HG02763 (cell line): Measurements from ENCODE around the gene CLASRP.

Source experiments
- ATAC-seq: cut with Tn5 transposase; IDR thresholded peaks from one replicate; pipeline ENCODE4 v1.9.1; 2021; ENCODE audit warnings: mild to moderate bottlenecking, moderate library complexity; ENCODE audit not compliant: unreplicated experiment

The CLASRP gene

DNA sequence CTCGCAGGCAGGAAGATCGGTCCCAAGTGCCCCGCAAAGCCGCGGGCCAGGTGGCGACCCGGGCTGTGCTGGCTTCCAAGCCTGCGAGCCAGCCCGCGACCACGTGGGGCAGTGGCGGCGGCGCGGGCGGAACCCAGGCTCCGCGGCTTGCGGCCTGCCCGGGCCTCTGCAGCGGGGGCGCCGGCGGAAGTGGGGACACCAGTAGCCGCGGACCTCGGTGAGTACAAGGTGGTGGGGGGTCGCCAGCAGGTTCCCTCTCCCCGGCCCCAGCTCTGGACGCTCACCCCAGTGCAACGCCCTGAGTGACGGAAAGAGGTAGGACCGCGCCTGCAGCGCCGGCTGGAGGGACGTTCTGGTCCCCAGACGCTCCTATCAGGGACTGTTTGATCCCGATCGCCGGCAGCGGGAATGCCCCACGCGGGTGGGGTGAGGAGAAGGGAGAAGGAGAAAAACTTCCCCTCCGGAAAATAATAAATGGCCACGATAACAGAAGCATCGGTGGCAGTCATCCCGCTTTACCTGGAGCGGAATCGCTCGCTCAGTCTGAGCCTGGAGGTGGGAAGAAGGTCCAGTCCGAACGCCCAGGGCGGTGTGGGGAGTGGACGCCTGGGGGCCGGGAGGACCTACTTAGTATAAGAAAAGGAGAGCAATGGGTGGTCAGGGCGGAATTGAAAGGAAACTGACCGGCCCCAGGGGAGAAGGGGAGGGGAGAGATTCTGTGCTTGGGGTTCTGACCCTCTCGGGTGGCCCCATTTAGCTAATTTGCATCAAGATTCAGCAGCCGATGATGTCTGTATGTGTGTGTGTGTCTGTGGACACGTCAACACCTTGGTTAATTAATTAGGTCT is 40.4 kb downstream of the CLASRP start, which contains the start of gene GEMIN7:
Gene GEMIN7 (plus strand): TSS at position 198 of the 848 bp plus-strand sequence. CDS start 10,855 bp downstream, outside the sequence.
- ATAC-seq: peak; percentile 39

DNA sequence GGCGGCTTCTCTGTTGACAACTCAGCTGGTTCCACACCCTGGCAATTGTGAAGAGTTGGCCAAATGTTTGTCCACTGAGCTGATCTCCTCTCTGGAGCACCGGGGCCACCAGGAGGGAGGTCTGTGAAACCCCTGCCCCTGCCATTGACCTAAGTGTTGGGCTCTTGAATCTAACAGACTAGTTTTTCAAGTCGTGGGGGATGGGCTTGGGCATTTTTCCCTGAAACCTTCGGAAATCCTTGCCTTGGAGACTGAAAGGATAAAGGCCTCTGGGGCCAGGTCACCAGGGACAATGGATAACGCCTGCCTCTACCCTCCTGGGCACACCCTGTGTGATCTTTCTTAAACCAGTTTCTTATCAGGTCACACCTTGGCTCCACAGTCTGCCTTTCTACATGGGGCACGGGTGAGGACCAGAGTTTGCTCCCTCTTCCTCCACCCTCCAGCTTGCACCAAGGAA is 41.1 kb downstream of the CLASRP start:
- ATAC-seq: no peak

DNA sequence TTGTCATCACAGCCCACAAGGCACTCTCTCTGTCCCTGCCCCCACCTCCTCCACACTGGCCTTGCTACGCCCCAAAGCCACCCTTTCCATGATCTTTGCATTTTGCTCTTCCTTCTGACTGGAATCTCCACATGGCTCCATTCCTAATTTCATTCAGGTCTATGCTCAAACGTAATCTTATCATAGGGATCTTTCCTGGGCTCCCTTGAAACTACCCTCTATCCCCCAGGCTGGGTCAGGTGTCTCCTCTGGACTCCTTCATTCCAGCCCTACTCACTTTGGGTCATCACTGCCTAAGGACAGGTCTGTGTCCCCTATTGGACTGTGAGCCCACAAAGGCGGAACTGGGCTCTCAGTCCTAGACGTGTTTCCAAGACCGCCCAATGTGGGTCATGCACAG is 43.3 kb downstream of the CLASRP start:
- no peak for ATAC-seq

DNA sequence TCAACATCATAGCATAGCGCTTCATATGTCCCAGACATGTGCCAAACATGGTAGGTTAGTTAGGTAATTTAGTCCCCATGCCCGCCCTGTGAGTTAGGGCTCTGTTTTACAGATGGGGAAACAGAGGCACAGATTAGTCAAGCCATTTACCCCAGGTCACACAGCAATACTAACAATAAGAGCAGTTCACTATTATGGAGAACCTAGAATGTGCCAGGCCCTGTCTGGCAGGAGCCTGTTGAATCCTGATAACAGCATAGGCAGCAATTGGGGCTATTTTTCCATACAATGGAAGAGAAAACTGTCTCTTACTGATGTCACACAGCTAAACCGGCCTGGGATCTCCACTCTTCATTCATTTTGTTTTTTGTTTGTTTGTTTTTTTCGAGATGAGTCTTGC is 47.6 kb downstream of the CLASRP start:
- ATAC-seq: no peak

DNA sequence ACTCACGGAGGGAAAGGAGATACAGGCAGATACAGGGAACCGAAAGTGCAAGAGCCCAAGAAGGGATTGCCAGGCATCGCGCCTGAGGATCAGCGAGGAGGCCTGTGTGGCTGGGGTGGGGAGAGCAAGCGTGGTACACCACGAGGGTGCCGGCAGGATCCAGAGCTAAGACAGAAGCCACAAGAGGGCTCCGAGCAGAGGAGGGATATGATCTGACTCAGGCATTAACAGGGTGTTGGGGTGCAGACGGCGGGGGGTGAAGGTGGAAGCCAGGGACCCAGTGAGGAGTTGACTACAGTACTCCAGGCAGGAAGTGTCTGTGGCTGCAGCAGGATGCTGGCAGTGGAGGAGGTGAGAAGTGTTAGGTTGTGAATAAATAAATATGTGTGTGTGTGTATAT is 48.7 kb downstream of the CLASRP start:
- ATAC-seq: no peak

DNA sequence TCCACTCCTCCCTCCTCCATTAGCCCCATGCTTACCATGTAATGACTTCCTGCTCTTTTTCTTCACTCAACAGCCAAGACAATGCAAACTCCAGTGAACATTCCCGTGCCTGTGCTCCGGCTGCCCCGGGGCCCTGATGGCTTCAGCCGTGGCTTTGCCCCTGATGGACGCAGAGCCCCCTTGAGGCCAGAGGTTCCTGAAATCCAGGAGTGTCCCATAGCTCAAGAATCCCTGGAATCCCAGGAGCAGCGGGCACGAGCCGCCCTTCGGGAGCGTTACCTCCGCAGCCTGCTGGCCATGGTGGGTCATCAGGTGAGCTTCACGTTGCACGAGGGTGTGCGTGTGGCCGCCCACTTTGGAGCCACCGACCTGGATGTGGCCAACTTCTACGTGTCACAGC is 51.2 kb downstream of the CLASRP start:
- ATAC-seq: no peak

DNA sequence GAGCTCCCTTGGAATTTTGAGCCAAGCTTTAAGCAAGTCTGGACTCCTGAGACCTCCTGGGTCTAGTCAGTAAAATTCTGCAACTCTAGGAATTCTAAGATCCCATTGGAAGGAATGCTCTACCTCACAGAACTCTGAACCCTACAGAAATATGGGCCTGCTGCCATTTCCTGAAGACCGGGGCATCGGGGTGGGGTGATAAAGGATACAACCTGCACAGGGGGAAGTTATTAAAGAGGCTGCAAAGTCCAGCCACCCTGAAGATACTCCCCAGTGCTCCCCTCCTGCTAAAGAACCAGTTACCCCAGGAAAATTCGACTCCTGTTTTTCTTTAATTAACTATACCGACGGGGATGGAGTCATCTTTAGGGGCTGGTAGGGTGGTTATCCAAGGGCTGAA is 51.8 kb downstream of the CLASRP start:
- no peak for ATAC-seq

DNA sequence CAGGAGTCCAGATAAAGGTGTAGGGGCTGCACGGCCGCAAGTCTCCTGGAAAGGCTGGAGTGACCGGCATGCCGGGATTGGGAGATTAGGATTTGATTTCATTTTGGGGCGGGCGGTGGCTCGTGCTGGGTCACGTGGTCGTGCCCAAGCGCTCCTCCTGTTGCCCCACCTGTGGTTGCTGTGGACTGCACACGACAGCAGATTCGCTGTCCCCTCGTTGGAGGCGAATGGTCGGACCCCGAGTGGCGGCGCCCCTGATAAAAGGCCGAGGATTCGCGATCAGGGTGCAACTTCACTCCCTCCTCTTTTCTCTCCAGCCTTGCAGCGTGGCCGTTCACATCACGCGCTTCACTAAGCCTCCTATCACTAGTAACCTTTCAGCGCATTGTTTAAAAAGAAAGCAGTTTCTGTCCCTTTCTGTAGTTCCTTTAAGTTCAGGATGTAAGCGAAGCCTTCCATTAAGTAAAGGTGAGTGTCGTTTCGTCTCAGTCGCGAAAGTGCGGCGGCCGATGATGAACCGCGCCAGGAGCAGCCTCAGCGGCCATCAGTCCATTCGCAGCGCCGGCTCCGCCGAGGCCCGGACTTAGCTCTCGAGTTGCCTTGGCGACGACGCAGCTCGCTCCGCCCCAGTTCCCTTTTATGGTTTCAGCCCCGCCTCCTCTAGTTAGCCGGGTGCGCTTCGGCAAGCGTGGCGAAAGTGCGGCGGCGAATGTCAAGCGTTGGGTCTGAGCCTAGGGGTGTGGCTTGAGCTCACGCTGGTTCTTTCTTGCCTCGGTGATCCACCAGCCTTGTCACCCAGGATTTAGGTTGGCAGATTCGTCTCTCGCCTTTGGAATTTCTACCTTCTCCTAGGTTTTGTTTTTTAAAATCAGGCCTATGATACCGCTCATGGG is 52.4 kb downstream of the CLASRP start:
- peak; percentile 62 for ATAC-seq

DNA sequence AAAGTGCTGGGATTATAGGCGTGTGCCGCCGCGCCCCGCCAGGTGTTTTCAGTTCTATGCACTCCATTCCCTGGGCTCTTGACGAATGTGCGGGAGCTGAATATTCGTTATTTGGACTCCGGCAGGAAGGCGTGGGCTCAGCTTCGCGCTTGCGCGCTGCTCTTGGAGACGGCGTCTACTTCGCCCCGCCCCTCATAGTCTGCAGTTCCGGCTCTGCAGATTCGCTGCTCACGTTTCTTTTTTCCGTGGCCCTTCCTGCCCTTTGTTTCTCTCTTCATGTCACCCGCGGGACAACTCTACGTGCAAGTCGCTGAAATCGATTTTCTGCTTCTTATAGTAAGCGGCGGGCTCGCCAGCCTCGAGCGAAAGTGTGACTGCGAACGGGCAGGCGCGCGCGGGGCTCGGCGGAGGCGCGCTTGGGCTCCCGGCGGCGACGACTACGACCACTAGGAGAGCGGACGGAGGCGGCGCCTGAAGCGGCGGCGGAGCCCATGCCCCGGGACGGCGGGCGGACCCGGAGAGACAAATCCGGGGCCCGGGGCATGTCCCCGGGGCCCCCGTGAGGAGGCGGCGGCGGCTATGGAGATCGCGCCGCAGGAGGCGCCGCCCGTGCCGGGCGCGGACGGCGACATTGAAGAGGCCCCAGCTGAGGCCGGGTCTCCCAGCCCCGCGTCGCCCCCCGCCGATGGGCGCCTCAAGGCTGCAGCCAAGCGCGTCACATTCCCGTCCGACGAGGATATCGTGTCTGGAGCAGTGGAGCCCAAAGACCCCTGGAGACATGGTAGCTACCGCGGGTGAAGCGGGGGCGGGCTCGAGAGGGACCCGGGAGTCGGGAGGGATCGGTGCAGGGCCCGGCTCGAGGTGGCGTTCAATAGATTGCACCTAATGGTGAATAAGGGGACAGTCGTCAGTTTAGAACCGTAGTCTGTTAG is 54.2 kb downstream of the CLASRP start, which contains the start of gene PPP1R37:
Gene PPP1R37 (plus strand): TSS at position 433 of the 932 bp plus-strand sequence. CDS start 147 bp downstream, at position 580.
- ATAC-seq: peak; percentile 57

DNA sequence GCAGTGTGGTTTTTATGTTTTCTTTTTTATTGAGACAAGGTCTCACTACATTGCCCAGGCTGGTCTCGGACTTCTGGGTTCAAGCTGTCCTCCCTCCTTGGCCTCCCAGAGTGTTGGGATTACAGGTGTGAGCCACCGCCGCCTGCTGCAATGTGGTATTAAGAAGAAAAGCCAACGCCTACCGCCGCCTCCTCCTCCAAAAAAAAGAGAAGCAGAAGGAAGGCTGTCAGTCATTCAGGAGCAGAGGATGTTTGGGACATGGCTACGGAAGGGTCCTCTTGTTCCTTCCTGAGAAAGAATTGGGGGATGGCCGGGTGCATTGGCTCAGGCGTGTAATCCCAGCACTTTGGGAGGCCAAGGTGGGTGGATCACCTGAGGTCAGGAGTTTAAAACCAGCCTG is 55.3 kb downstream of the CLASRP start:
- ATAC-seq: no peak

DNA sequence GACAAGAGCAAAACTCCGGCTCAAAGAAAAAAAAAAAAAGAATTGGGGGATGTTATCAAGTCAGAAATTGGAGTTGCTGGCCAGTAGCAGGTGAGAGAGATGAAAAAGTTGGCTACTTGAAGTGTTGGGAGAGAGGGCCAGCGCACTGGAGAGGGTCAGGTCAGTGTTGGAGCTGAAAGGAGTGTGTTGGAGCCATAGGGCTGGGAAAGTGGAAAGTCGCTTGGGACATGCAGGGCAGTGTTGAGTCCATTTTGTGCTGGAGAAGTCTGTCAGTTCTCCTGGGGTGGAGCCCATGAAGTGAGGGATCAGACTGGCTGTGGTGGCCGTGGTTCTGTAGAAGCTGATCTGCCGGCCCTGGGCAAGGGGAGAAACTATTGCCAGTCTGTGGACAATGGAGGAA is 55.9 kb downstream of the CLASRP start:
- no peak for ATAC-seq

DNA sequence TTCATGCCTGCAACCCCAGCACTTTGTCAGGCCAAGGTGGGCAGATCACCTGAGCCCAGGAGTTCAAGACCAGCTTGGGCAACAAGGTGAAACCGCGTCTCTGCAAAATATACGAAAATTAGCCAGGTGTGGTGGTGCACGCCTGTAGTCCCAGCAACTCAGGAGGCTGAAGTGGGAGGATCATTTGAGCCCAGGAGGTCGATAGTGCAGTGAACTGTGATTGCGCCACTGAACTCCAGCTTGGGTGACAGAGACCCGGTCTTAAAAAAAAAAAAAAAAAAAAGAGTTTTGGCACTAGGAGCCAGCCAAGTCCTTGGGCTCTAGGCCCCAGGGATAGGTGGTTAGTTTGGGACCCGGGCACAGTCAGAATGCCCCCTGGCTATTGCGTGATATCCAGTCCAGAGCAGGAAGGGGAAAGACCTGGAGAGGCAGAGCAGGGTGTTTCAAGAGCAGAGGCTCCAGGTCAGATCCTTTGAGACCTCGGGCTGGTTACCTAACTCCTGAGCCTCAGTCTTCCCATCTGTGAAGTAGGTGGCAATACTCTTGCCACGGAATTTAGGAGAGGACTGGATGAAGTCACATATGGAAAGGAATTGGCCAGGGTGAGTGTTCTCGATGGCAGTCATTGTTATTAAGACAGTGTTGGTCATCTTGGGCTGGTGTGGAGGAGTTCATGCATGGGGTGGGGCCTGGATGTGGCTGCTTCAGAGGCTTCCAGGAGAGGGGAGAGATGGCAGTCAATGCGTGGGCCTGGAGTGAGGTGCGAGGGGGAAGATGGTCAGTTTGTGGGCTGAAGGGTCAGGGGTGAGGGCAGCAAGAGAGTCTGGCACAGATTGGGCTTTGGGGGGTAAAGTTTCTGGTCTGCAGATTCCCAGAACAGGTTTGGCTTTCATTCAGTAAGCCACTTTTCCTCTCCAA is 56.9 kb downstream of the CLASRP start:
- no peak for ATAC-seq

DNA sequence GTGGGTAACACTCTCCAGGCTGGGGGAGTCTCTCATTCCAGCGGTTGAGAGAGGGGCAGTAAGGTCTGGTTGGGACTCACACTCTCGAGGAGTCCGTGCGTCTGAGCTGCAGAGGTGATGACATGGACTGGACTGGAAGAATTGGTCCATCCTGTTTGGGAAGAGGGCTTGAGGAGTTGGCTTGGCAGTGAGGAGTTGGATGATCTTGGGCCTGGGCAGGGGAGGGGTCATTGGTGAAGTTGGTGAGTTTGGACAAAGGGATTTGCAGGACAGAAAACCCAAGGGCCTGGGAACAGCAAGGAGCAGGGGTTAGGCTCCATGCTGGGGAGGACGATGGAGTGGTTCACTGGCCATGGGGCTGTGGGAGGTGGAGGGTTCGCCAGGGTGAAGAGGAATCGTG is 57.9 kb downstream of the CLASRP start:
- ATAC-seq: no peak

DNA sequence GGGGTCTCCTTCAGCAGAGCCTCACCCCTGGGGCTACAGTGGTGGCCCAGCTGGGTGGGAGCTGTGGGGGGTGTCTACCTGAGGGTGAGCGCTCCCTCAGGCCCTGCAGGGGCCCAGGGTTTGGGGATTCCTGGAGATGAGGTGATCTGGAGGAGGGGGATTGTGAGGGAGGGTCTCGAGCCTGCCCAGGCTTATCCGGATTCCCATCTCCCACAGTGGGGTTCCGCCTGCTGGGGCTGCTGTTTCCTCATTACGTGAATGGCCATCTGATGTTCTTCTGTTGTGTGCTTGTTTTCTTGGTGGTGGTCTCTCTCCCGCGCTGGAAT is 58.6 kb downstream of the CLASRP start:
- ATAC-seq: no peak

DNA sequence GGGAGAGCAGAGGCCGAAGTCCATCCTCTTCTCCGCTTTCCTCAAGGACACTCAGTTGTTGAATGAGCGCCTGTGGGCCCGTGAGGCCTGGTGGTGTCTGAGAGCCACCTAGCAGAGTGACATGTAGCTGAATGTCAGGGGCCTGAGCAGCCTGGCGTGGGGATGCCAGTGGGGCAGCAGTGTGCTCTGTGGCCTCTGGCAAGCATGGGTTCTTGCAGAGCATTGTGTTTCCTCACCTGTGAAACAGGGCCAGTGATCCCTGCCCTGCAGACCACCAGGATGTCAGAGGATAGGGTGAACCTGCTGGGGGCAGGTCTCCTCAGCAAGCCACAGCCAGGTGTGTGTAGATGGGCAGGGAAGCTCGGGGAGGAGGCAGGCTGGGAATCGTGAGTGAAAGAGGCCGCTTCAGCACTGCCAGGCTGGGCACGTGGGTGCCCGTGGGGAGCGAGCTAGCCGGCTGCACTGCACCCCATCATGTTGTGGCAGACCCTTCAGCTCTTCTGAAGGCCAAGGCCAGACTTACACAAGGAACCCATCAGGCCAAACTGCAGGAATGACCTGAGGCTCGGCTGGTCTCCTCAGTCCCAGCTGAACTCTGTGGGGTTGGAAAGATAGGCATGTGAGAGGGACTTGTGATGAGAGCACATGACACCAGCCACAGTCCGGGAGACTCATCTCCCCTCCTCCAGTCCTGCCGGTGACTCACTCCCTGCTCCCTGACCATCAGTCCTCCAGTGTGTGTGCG is 59.1 kb downstream of the CLASRP start:
- ATAC-seq: no peak

DNA sequence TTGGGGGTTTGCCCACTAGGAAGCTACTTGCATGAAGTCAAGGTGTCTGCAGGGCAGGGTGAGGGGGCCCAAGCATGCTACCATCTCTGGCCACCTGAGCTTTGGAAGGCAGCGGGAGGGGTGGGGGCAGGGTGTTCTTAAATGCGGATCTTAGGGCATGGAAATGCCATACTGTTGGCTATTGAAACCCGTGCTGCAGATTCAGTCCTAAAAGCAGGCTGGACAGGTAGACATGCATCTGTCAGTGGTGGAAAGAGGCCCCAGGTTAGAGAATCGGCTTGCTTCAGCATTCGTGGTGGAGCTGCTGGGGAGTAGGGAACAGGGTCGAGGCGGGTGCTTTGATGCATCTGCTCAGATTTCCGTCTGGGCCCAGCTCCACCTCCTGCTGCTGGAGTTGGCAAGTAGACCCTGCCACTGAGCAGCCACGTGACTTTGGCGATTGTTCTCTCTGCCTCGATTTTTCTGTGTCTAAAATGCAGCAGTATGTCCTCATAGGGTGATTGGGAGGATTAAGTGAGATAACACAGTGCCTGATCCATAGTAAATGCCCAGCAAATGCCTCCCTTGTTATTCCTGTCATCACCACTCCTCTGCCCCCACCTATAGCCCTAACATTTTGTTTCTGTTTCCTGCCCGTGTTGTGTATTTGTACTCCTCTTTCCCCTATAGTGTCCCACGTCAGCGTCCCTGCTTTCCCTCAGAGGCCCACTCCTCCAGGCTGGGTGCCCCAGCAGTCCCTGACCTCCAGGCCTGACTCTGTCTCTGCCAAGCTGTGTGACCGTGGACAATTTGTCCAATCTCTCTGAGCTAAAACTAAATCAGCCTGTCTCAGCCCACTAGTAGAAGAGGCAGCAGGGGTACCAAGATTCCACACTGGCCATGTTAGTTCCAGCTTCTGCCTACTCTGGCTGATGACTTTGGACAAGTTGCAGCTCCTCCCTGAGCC is 59.9 kb downstream of the CLASRP start:
- no peak for ATAC-seq

DNA sequence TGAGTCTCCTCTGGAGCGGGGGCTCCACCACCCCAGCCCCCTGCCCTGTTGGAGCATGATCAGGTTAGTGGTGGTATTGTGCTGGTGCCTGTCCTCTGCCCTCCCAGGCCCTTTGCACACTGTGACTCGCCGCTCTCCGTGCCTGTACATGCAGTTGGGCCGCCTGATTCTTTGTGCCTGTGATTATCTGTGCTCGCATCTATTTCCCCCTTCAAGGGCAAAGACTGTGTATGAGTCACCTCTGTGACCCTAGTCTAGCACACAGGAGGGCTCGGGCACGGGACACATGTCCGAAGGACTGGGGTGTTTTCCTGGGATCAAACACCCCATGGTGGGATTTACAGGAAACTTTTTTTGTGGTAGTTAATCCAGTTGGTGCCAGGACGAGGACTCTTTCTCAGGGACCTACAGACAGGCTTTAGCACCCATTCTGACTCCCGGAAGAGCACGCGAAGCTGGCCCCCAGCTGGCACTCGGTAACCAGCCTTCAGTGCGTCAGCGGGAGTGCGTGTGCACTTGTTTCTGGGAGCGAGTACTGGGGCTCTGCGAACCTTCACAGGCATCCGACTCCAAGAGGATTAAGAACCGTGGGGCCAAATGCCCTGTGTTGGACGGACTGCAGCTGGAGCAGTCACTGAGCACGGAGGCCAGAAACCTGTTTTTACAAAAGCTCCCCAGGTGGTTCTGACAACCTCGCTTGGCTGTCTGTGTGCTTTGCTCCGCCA is 60.8 kb downstream of the CLASRP start:
- no peak for ATAC-seq
